Measurements from ENCODE around the gene COMTD1. TPM values are rescaled to one million over a fixed set of nuclear protein-coding genes. Genes with fewer than 3 reads are reported as not detected.
A peak's percentile ranks its signal among the peaks of the same experiment; 100 is the strongest.

Gene COMTD1
- total and polyA plus RNA-seq, 2 of the 13 experiments (the other 11 are each of a cell fraction or from before 2014, with no cell fraction given), result 11.8 to 18.4 TPM

GRCh38 chr10:75235375-75236177 is at the start of gene COMTD1 (continued):
- TF ChIP-seq ZNF276 (CRISPR knock-in tag; IDR thresholded peaks at IDR 0.05; ENCODE audit: low read depth), result no peak
- TF ChIP-seq SALL2 (CRISPR knock-in tag; IDR thresholded peaks at IDR 0.05), result peak; percentile 54; the same call in 1 of the 2 replicates
- no peak for TF ChIP-seq ZNF577 (CRISPR knock-in tag; IDR thresholded peaks at IDR 0.05; ENCODE audit: borderline replicate concordance, low read depth)
- no peak for TF ChIP-seq ATF1 (CRISPR knock-in tag; IDR thresholded peaks at IDR 0.05)
- no peak for TF ChIP-seq GRHL1 (CRISPR knock-in tag; conservative IDR thresholded peaks at IDR 0.05)
- no peak for TF ChIP-seq ZFP90 (CRISPR knock-in tag; IDR thresholded peaks at IDR 0.05; ENCODE audit: borderline replicate concordance)
- TF ChIP-seq PHF8 (CRISPR knock-in tag; IDR thresholded peaks at IDR 0.05), result peak; percentile 73
- TF ChIP-seq ARHGAP35 (CRISPR knock-in tag; IDR thresholded peaks at IDR 0.05; ENCODE audit: borderline replicate concordance), result no peak; the same call in 1 of the 2 replicates
- no peak for TF ChIP-seq ZMAT5 (CRISPR knock-in tag; IDR thresholded peaks at IDR 0.05; ENCODE audit: borderline replicate concordance, low read depth)
- TF ChIP-seq TAF1 (CRISPR knock-in tag; IDR thresholded peaks at IDR 0.05), result peak; percentile 54; the same call in 1 of the 2 replicates
- TF ChIP-seq CEBPB (IDR thresholded peaks at IDR 0.05; ENCODE audit: borderline replicate concordance, low read depth, low read length), result no peak
- TF ChIP-seq ZNF512 (CRISPR knock-in tag; IDR thresholded peaks at IDR 0.05), result 0 out of 2 replicates have a peak, but pooled peaks have one; percentile 23
- no peak for TF ChIP-seq BRF2 (CRISPR knock-in tag; IDR thresholded peaks at IDR 0.05)
- TF ChIP-seq CREM (IDR thresholded peaks at IDR 0.05), result no peak
- TF ChIP-seq CREM (CRISPR knock-in tag; IDR thresholded peaks at IDR 0.05), result no peak
- TF ChIP-seq TFDP2 (CRISPR knock-in tag; IDR thresholded peaks at IDR 0.05), result peak; percentile 91
